ENCODE results near the gene KBTBD2.
"Not testable (repeated sequence)": the region's sequence is repeated elsewhere in the genome, so short reads cannot be mapped to it uniquely, and the experiment has no call there.

Gene KBTBD2

GRCh38 chr7:32888505-32888904 is 3.1 kb downstream of the KBTBD2 start:
- no peak overlapping the region for H3K4me3 ChIP-seq (ENCODE audit: low read depth, low read length)
- TF ChIP-seq CTCF (IDR thresholded peaks at IDR 0.05; ENCODE audit: low read depth, low read length, missing control alignments), result no peak
- in situ Hi-C loops (cut with HindIII; ENCODE audit: low sequenced_read_pairs), result no loop called here
- DNase-seq (ENCODE audit: low read depth), result no peak

- in situ Hi-C loops (cut with HindIII; ENCODE audit: low sequenced_read_pairs), result no loop called here
- no peak overlapping the region for H3K4me3 ChIP-seq (ENCODE audit: low read depth, low read length)
- TF ChIP-seq CTCF (IDR thresholded peaks at IDR 0.05; ENCODE audit: low read depth, low read length, missing control alignments), result no peak
- no peak for DNase-seq (ENCODE audit: low read depth)
These were observed 4.2 kb downstream of the KBTBD2 start for GRCh38 chr7:32887395-32887794.

- in situ Hi-C loops (cut with HindIII; ENCODE audit: low sequenced_read_pairs), result no loop called here
- no peak for TF ChIP-seq CTCF (IDR thresholded peaks at IDR 0.05; ENCODE audit: low read depth, low read length, missing control alignments)
- DNase-seq (ENCODE audit: low read depth), result no peak
- H3K4me3 ChIP-seq (ENCODE audit: low read depth, low read length), result no peak overlapping the region
These were observed 10.2 kb downstream of the KBTBD2 start for GRCh38 chr7:32881074-32881982.

- in situ Hi-C loops (cut with HindIII; ENCODE audit: low sequenced_read_pairs), result no loop called here
- DNase-seq (ENCODE audit: low read depth), result no peak
- no peak for TF ChIP-seq CTCF (IDR thresholded peaks at IDR 0.05; ENCODE audit: low read depth, low read length, missing control alignments)
- no peak overlapping the region for H3K4me3 ChIP-seq (ENCODE audit: low read depth, low read length)
These were observed 12.1 kb downstream of the KBTBD2 start for GRCh38 chr7:32879460-32879859.

GRCh38 chr7:32878023-32878422 is 13.5 kb downstream of the KBTBD2 start:
- H3K4me3 ChIP-seq (ENCODE audit: low read depth, low read length); in situ Hi-C loops (cut with HindIII; ENCODE audit: low sequenced_read_pairs); DNase-seq (ENCODE audit: low read depth): not testable (repeated sequence)

GRCh38 chr7:32872421-32872820 is 19.1 kb downstream of the KBTBD2 start:
- DNase-seq (ENCODE audit: low read depth), result no peak
- in situ Hi-C loops (cut with HindIII; ENCODE audit: low sequenced_read_pairs), result no loop called here
- no peak overlapping the region for H3K4me3 ChIP-seq (ENCODE audit: low read depth, low read length)
- no peak for TF ChIP-seq CTCF (IDR thresholded peaks at IDR 0.05; ENCODE audit: low read depth, low read length, missing control alignments)

- in situ Hi-C loops (cut with HindIII; ENCODE audit: low sequenced_read_pairs), result no loop called here
- TF ChIP-seq CTCF (IDR thresholded peaks at IDR 0.05; ENCODE audit: low read depth, low read length, missing control alignments), result no peak
- no peak overlapping the region for H3K4me3 ChIP-seq (ENCODE audit: low read depth, low read length)
- no peak for DNase-seq (ENCODE audit: low read depth)
These were observed 19.8 kb downstream of the KBTBD2 start for GRCh38 chr7:32871624-32872371.
